Left ventricle myocardium inferior (tissue), 1 donor: ENCODE measurements around the gene PMVK. TPM values are rescaled to one million over a fixed set of nuclear protein-coding genes. Genes with fewer than 3 reads are reported as not detected.

ENCODE experiments used
- DNase-seq: peaks from one replicate; pipeline ENCODE4 v3.0.0-alpha.2; 2020
- H3K27ac ChIP-seq: fragments of 200-600 bp; replicated peaks from 2 replicates; pipeline ENCODE4 v1.8.0; 2021
- H3K27me3 ChIP-seq: fragments of 200-600 bp; 2 replicates; pipeline ENCODE4 v1.8.0; 2021; ENCODE audit warnings: low read depth
- H3K36me3 ChIP-seq: fragments of 200-600 bp; 2 replicates; pipeline ENCODE4 v1.8.0; 2021
- H3K4me1 ChIP-seq: fragments of 200-600 bp; 2 replicates; pipeline ENCODE4 v1.8.0; 2021
- H3K4me3 ChIP-seq: fragments of 200-600 bp; 2 replicates; pipeline ENCODE4 v1.8.0; 2021; ENCODE audit warnings: mild to moderate bottlenecking, moderate library complexity
- H3K9me3 ChIP-seq: fragments of 200-600 bp; replicated peaks from 2 replicates; pipeline ENCODE4 v1.8.0; 2021
- intact Hi-C: fragments of 100-400 bp; cut with micrococcal nuclease; formaldehyde crosslinking; loops from one replicate; pipeline ENCODE4 v1.11.0; 2022
- total RNA-seq: library from RNA; stranded (reverse); fragmentation: NEBNext Ultra II Directional; extraction: Animal tissue kit (Norgen Biotek cat#: 25700); gene quantifications from one replicate; pipeline ENCODE4 v1.2.1, GENCODE V29; 2021
- TF ChIP-seq, protein P1 (sequence below): fragments of 200-600 bp; IDR thresholded peaks from 2 replicates; pipeline ENCODE4 v1.8.0; 2021; ENCODE audit warnings: antibody characterized with exemption, mild to moderate bottlenecking, borderline replicate concordance
- donor health status: DM: no; HTN: yes; CAD: no; lungs with severe emphysema.

PMVK gene
- total RNA-seq, 1 donor from 2014 or later: 46.5 TPM

GRCh38 chr1:154972517-154973343, 36.2 kb upstream of the PMVK start:
- H3K27ac ChIP-seq: peak overlapping the region; percentile 97
- no peaks in the 10 kb centered on the region for H3K9me3 ChIP-seq
- intact Hi-C loops: no loop called here
- H3K4me3 ChIP-seq: peak overlapping the region; percentile 82
- TF ChIP-seq, protein P1, sequence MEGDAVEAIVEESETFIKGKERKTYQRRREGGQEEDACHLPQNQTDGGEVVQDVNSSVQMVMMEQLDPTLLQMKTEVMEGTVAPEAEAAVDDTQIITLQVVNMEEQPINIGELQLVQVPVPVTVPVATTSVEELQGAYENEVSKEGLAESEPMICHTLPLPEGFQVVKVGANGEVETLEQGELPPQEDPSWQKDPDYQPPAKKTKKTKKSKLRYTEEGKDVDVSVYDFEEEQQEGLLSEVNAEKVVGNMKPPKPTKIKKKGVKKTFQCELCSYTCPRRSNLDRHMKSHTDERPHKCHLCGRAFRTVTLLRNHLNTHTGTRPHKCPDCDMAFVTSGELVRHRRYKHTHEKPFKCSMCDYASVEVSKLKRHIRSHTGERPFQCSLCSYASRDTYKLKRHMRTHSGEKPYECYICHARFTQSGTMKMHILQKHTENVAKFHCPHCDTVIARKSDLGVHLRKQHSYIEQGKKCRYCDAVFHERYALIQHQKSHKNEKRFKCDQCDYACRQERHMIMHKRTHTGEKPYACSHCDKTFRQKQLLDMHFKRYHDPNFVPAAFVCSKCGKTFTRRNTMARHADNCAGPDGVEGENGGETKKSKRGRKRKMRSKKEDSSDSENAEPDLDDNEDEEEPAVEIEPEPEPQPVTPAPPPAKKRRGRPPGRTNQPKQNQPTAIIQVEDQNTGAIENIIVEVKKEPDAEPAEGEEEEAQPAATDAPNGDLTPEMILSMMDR: no peak
- peaks cover 14% of the 10 kb centered on the region for H3K36me3 ChIP-seq
- peaks cover 78% of the 10 kb centered on the region for H3K4me1 ChIP-seq
- no peaks in the 10 kb centered on the region for H3K27me3 ChIP-seq
- peak; percentile 52 for DNase-seq

DNA sequence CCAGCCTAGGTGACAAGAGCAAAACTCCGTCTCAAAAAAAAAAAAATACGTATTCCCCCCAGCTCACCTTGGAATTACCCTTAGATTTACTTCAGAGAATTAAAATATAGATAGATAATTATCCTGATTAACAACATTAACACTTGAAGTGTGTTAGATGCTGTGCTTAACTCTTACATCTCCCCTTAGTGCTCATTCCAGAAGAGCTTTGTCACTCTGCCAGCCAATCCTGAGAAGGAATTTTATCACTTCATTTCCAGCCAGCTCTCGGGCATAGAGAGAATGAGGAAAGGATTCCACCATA, 35.6 kb upstream of the PMVK start:
- peak overlapping the region; percentile 97 for H3K27ac ChIP-seq
- intact Hi-C loops: no loop called here
- no peaks in the 10 kb centered on the region for H3K9me3 ChIP-seq
- peaks cover 20% of the 10 kb centered on the region for H3K36me3 ChIP-seq
- H3K27me3 ChIP-seq: no peaks in the 10 kb centered on the region
- H3K4me1 ChIP-seq: peaks cover 83% of the 10 kb centered on the region
- DNase-seq: no peak
- H3K4me3 ChIP-seq: peak overlapping the region; percentile 82
- TF ChIP-seq, protein P1: no peak

DNA sequence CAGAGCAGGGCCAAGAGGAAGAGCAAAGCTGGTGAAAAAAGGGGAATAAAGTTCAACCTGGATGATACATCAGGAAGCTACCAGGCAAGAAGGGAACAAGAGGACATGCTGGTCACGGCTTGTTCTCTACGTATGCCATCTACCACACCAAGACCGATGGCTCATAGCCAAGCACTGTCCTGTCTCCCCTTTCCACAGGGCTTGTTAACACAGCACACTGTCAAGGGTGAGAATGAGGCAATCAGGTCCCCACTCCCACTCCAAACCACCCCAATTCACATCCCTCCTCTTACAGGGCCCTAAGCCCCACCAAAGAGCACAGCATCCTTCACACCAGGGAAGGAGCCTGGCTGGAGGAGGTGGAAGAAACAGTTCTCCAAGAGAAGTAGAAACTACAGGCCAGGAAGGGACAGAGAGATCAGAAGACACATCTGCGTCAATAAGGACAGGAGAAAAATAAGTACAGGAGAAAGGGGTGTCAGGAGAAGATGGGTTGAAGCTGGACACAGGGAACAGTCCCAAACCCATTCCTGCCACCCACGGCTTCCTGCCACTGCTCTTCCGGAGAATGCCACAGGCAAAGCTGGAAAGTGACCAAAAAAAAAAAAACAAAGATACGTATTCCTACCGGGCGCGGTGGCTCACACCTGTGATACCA, 35.0 kb upstream of the PMVK start:
- peak overlapping the region; percentile 82 for H3K4me3 ChIP-seq
- peak; percentile 41 for DNase-seq
- peak overlapping the region; percentile 97 for H3K27ac ChIP-seq
- TF ChIP-seq, protein P1: no peak
- H3K27me3 ChIP-seq: no peaks in the 10 kb centered on the region
- H3K4me1 ChIP-seq: peaks cover 89% of the 10 kb centered on the region
- H3K9me3 ChIP-seq: no peaks in the 10 kb centered on the region
- H3K36me3 ChIP-seq: peaks cover 27% of the 10 kb centered on the region
- intact Hi-C loops: no loop called here

- Histone ChIP-seq H3K4me1 (peaks cover 82% of the 10 kb centered on the region), H3K27ac (peak within 1 kb of the TSS; percentile 97), H3K36me3 (peaks cover 34% of the 10 kb centered on the region), H3K9me3 (no peaks in the 10 kb centered on the region), H3K4me3 (peak within 1 kb of the TSS; percentile 82), H3K27me3 (no peaks in the 10 kb centered on the region)
- DNase-seq: peak; percentile 94
- intact Hi-C loops: no loop called here
- TF ChIP-seq, protein P1: no peak
These were observed 34.3 kb upstream of the PMVK start, which contains the start of gene SHC1 for GRCh38 chr1:154970631-154971340. Gene SHC1 (minus strand): TSS chr1:154970747. CDS start chr1:154970526, 221 bp downstream.

DNA sequence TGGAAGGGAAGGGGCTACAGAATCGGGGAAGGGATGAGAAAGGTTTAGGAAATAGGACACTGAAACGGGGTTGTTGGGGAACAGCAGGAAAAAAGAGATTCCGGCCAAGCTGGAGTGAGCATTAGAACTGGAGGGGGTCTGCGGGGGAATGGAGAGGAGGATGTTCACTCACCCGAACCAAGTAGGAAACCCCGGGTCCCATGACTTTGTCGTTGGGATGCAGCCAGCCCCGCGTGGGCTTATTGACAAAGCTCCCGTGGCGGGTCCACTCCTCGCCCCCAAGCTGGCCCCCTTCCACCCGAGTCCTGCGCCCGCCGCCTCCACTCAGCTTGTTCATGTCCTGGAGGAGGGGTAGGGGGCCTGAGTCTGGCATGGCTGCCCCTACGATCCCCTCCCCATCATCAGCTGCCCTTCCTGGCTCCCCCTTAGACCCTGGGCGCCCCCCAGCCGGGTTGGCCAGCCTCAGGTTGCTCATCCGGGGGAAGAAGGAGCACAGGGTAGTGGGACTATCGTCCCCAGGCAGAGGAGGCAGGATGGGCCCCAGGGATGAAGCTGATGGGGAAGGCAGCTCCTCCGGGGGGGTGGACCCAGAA, 33.4 kb upstream of the PMVK start:
- peak overlapping the region; percentile 97 for H3K27ac ChIP-seq
- DNase-seq: peak; percentile 32
- no peaks in the 10 kb centered on the region for H3K27me3 ChIP-seq
- intact Hi-C loops: no loop called here
- peaks cover 74% of the 10 kb centered on the region for H3K4me1 ChIP-seq
- H3K4me3 ChIP-seq: peak overlapping the region; percentile 82
- peaks cover 42% of the 10 kb centered on the region for H3K36me3 ChIP-seq
- H3K9me3 ChIP-seq: no peaks in the 10 kb centered on the region
- TF ChIP-seq, protein P1: no peak
